K562 (cell line): ENCODE data around the gene CAMK1D. TPM values are rescaled to one million over a fixed set of nuclear protein-coding genes. Genes with fewer than 3 reads are reported as not detected.
"Not testable (repeated sequence)": the region's sequence is repeated elsewhere in the genome, so short reads cannot be mapped to it uniquely, and the experiment has no call there.

Experiments
- ATAC-seq: fragments of 200-7000 bp; cut with Tn5 transposase; 3 replicates; pipeline ENCODE4 v1.9.1; 2020; ENCODE audit warnings: moderate library complexity
- BruUV-seq: library from RNA; stranded (reverse); fragments of 400-500 nt; replicated peaks from 2 replicates; lab custom pipeline; 2021; lab: Mats Ljungman, UMichigan
- CTCF ChIA-PET: fragments of 300-600 bp; formaldehyde crosslinking; extraction: SDS; loops from one replicate; lab custom pipeline; 2021; ENCODE audit warnings: low intra/inter-chr PET ratio; lab: Yijun Ruan, JAX
- POLR2A ChIA-PET: fragments of 300-600, 350-650 bp; sonication (Branson Sonifier 250); formaldehyde crosslinking; extraction: SDS; loops from one replicate; lab custom pipeline; 2021; ENCODE audit warnings: antibody characterized with exemption, inconsistent platforms; lab: Yijun Ruan, JAX
- DNase-seq, 4 experiments: peaks; one replicate each; pipeline versions ENCODE4 v3.0.0 to v3.0.0-alpha.2; 2011 to 2018; ENCODE audit warnings: low spot score in 3 of 4, mixed read lengths in 3 of 4; ENCODE audit errors: extremely low read depth in 1 of 4
- FAIRE-seq: peaks from 2 replicates; lab custom pipeline; 2011; peaks lifted over from hg19 to GRCh38; lab: Jason Lieb, UNC
- H2AFZ ChIP-seq: 2 replicates; pipeline ENCODE4 v1.6.0; 2011; ENCODE audit warnings: low read depth, low read length, control low read depth, inconsistent platforms
- H3K27ac ChIP-seq: fragments of 200-600 bp; 3 replicates; pipeline ENCODE4 v1.8.0; 2011; ENCODE audit warnings: low read depth, mild to moderate bottlenecking, control low read depth, inconsistent platforms, low read length, moderate library complexity, mixed read lengths; ENCODE audit errors: extremely low read depth
- H3K27me3 ChIP-seq, 2 experiments: fragments of 300-600 bp in 1 of 2; 2 replicates in 1 of 2; 3 replicates in 1 of 2; pipeline versions ENCODE4 v1.6.0 to v1.8.0; 2011; ENCODE audit warnings: inconsistent platforms in 2 of 2, low read length in 2 of 2, mild to moderate bottlenecking in 1 of 2, mixed read lengths in 1 of 2, moderate library complexity in 1 of 2; ENCODE audit not compliant: control insufficient read depth in 2 of 2, insufficient read depth in 2 of 2
- H3K36me3 ChIP-seq: fragments of 300-600 bp; 3 replicates; pipeline ENCODE4 v1.8.0; 2011; ENCODE audit warnings: mild to moderate bottlenecking, low read length, inconsistent platforms; ENCODE audit not compliant: control insufficient read depth, insufficient read depth
- H3K4me1 ChIP-seq, 2 experiments: fragments of 200-600 bp in 1 of 2; replicated peaks in 1 of 2; 2 replicates in 1 of 2; 3 replicates in 1 of 2; pipeline versions ENCODE4 v1.5.1 to v1.8.0; 2011; ENCODE audit warnings: inconsistent platforms in 2 of 2, low read length in 2 of 2, mild to moderate bottlenecking in 1 of 2, mixed read lengths in 1 of 2, moderate library complexity in 1 of 2; ENCODE audit not compliant: control insufficient read depth in 2 of 2, insufficient read depth in 2 of 2
- H3K4me2 ChIP-seq: 2 replicates; pipeline ENCODE4 v1.6.1; 2011; ENCODE audit warnings: low read length, control low read depth, inconsistent platforms, mixed read lengths; ENCODE audit not compliant: insufficient read depth
- H3K4me3 ChIP-seq: fragments of 200-600 bp; sonication (generic), shearing (Covaris generic); 2 replicates; pipeline ENCODE4 v1.5.1; 2016; ENCODE audit warnings: control low read depth, inconsistent platforms
- H3K79me2 ChIP-seq: fragments of 200-600 bp; 3 replicates; pipeline ENCODE4 v1.8.0; 2011; ENCODE audit warnings: low read length, inconsistent platforms; ENCODE audit not compliant: control insufficient read depth, insufficient read depth
- H3K9ac ChIP-seq, 2 experiments: 2 replicates each; pipeline versions ENCODE4 v1.6.0 to v1.6.1; 2011; ENCODE audit warnings: low read depth in 2 of 2, low read length in 2 of 2, control low read depth in 1 of 2, inconsistent platforms in 1 of 2, mild to moderate bottlenecking in 1 of 2, mixed read lengths in 1 of 2; ENCODE audit not compliant: insufficient read depth in 1 of 2
- H3K9me1 ChIP-seq: one replicate; pipeline ENCODE4 v1.6.0; 2011; ENCODE audit warnings: inconsistent platforms, mild to moderate bottlenecking, low read length, moderate library complexity; ENCODE audit not compliant: control insufficient read depth, insufficient read depth
- H3K9me3 ChIP-seq: replicated peaks from 2 replicates; pipeline ENCODE4 v1.5.1; 2011; ENCODE audit warnings: low read depth, low read length, inconsistent platforms; ENCODE audit not compliant: control insufficient read depth, insufficient read depth
- H4K20me1 ChIP-seq: replicated peaks from 2 replicates; pipeline ENCODE4 v1.6.1; 2011; ENCODE audit warnings: low read length, inconsistent platforms, mixed read lengths; ENCODE audit not compliant: control insufficient read depth, insufficient read depth
- ESRRB ChIP-seq: fragments of 250-450 bp; sonication (Bioruptor Pico); IDR thresholded peaks from 2 replicates; pipeline ENCODE4 v1.5.0; 2020; ENCODE audit warnings: mild to moderate bottlenecking, moderate library complexity, borderline replicate concordance
- FIP1L1 ChIP-seq: fragments of 200-400 bp; formaldehyde crosslinking; IDR thresholded peaks from 2 replicates; pipeline ENCODE4 v1.6.1; 2018; ENCODE audit warnings: mild to moderate bottlenecking, low read depth, low read length; ENCODE audit not compliant: poor library complexity, severe bottlenecking
- KLF1 ChIP-seq: fragments of 450-650 bp; IDR thresholded peaks from 2 replicates; pipeline ENCODE4 v1.6.1; 2016; ENCODE audit warnings: missing genetic modification characterization, missing compliant biosample characterization
- MTA3 ChIP-seq: fragments of 450-650 bp; formaldehyde crosslinking; IDR thresholded peaks from 2 replicates; pipeline ENCODE4 v1.6.1; 2017; ENCODE audit warnings: mild to moderate bottlenecking, borderline replicate concordance
- RBBP5 ChIP-seq: fragments of 200-600 bp; sonication (generic); IDR thresholded peaks from 2 replicates; pipeline ENCODE4 v1.6.1; 2012; ENCODE audit warnings: borderline replicate concordance, mild to moderate bottlenecking, low read length, control low read depth, inconsistent platforms; ENCODE audit not compliant: insufficient read depth, poor library complexity, severe bottlenecking
- RBM22 ChIP-seq: fragments of 200-400 bp; formaldehyde crosslinking; IDR thresholded peaks from 2 replicates; pipeline ENCODE4 v1.6.1; 2018; ENCODE audit warnings: low read length, low read depth; ENCODE audit not compliant: poor library complexity, severe bottlenecking
- WGBS: fragments of 100-300 bp; shearing (Covaris generic); methylation state at CpG from one replicate; pipeline ENCODE4 v1.1.6; 2016; ENCODE audit warnings: low coverage, mixed read lengths; ENCODE audit not compliant: insufficient coverage; ENCODE audit errors: missing lambda C conversion rate; 5-methylcytosine and 5-hydroxymethylcytosine counted together
- in situ Hi-C: fragments of 300-500 bp; cut with MboI; formaldehyde crosslinking; loops from 4 replicates; pipeline ENCODE4 v1.15.0; 2018; ENCODE audit warnings: inconsistent platforms, mixed read lengths
- intact Hi-C: fragments of 100-400 bp; cut with micrococcal nuclease; formaldehyde crosslinking; loops from 2 replicates; pipeline ENCODE4 v1.14.2; 2022
- polyA plus RNA-seq, 8 experiments: library from polyadenylated mRNA; depleted of rRNA in 4 of 8; stranded (reverse) in 5 of 8; unstranded in 3 of 8; fragments of >200 nt; fragmentation: Nextera tagmentation in 2 of 8; fragmentation: Illumina TruSeq in 1 of 8; extraction: Ambion mirVana in 2 of 8; extraction: Trizol in 1 of 8; gene quantifications; 2 replicates each; pipeline versions ENCODE4 v1.2.1 to v1.2.3, GENCODE V29; 2011 to 2014; ENCODE audit warnings: inconsistent platforms in 1 of 8, missing spikeins in 1 of 8
- total RNA-seq, 7 experiments: library from RNA; depleted of rRNA in 6 of 7; stranded (reverse); fragments of >200 nt in 6 of 7; fragmentation: Illumina TruSeq in 2 of 7; extraction: Trizol in 2 of 7; gene quantifications; 2 replicates each; pipeline versions ENCODE4 v1.2.1 to v1.2.3, GENCODE V29; 2011 to 2021; ENCODE audit warnings: low replicate concordance in 1 of 7
- TF ChIP-seq, protein P1 (sequence below): sonication (generic); formaldehyde crosslinking; IDR thresholded peaks from 2 replicates; pipeline ENCODE4 v1.8.0; 2022; ENCODE audit warnings: mild to moderate bottlenecking, missing genetic modification reagents
- TF ChIP-seq, protein P2 (sequence below): fragments of 250-450 bp; sonication (Bioruptor Pico); IDR thresholded peaks from 2 replicates; pipeline ENCODE4 v1.5.0; 2021
- TF ChIP-seq, protein P3 (sequence below), 2 experiments: fragments of 200-800 bp in 1 of 2; sonication (Bioruptor generic) in 1 of 2; sonication (generic) in 1 of 2; formaldehyde crosslinking in 1 of 2; IDR thresholded peaks in 1 of 2; conservative IDR thresholded peaks in 1 of 2; 2 replicates each; pipeline versions ENCODE4 v1.5.0 to v1.6.1; 2016 to 2020; ENCODE audit warnings: missing compliant biosample characterization in 1 of 2, missing genetic modification characterization in 1 of 2, missing genetic modification reagents in 1 of 2
- TF ChIP-seq, protein P4 (sequence below): fragments of 450-650 bp; IDR thresholded peaks from 2 replicates; pipeline ENCODE4 v1.6.1; 2016; ENCODE audit warnings: low read depth, mild to moderate bottlenecking, moderate library complexity

Gene CAMK1D
- total and polyA plus RNA-seq, 9 of the 15 experiments (the other 6 are each of a cell fraction or from before 2014, with no cell fraction given) = 0.12 to 0.24 (median 0.20) TPM; not detected in 5

DNA sequence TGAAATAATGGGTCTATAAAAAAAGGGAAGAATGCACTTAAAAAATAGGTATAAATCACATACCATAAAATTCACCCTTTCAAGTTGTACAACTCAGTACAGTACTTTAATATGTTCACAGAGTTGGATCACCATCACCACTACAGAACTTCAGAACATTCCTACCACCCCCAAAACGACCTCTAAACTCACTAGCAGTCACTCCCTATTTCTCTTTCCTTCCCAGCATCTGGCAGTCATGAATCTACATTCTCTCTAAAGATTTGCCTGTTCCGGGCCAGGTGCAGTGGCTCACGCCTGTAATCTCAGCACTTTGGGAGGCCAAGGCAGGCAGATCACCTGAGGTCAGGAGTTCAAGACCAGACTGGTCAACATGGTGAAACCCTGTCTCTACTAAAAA, 394.1 kb downstream of the CAMK1D start:
- CTCF ChIA-PET, FAIRE-seq: not testable (repeated sequence)

DNA sequence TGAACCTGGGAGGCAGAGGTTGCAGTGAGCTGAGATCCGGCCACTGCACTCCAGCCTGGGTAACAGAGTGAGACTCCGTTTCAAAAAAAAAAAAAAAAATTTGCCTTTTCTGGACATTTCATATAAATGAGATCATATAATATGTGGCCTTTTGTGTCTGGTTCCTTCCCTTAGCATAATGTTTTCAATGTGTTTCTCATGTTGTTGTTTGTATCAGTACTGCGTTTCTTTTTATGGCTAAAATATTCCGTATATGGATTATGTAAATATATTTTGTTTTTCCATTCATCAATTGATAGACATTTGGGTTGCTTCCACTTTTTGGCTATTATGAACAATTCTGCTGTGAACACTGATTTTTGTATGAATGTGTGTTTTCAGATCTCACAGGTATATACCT, 394.6 kb downstream of the CAMK1D start:
- Histone ChIP-seq H3K4me2 (no peak overlapping the region), H3K79me2 (no peaks in the 10 kb centered on the region), H4K20me1 (no peaks in the 10 kb centered on the region), H3K27ac (no peak overlapping the region), H3K9me3 (no peaks in the 10 kb centered on the region), H3K4me3 (no peak overlapping the region), H3K36me3 (no peaks in the 10 kb centered on the region), H3K9me1 (no peaks in the 10 kb centered on the region), H3K9ac (no peak overlapping the region), H3K27me3 (peaks cover 16 to 45% of the 10 kb centered on the region in 2 experiments; a peak in 4 of 5 replicates), H3K4me1 (no peaks in the 10 kb centered on the region), H2AFZ (no peak overlapping the region)
- no TSS peak for BruUV-seq
- in situ Hi-C loops (no loop called here), intact Hi-C loops (no loop called here)
- FAIRE-seq (no peak), ATAC-seq (no peak), DNase-seq (no peak)
- POLR2A ChIA-PET = no interaction called here
- 2% methylated on average over 4 of the region's 4 CpGs for WGBS
- CTCF ChIA-PET = no interaction called here
- TF ChIP-seq RBBP5 (no peak), MTA3 (no peak), KLF1 (tag) (no peak), RBM22 (no peak), ESRRB (CRISPR knock-in tag) (no peak), FIP1L1 (no peak)
- TF ChIP-seq, protein P1, sequence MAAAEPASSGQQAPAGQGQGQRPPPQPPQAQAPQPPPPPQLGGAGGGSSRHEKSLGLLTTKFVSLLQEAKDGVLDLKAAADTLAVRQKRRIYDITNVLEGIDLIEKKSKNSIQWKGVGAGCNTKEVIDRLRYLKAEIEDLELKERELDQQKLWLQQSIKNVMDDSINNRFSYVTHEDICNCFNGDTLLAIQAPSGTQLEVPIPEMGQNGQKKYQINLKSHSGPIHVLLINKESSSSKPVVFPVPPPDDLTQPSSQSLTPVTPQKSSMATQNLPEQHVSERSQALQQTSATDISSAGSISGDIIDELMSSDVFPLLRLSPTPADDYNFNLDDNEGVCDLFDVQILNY (CRISPR knock-in tag) = no peak
- TF ChIP-seq, protein P2, sequence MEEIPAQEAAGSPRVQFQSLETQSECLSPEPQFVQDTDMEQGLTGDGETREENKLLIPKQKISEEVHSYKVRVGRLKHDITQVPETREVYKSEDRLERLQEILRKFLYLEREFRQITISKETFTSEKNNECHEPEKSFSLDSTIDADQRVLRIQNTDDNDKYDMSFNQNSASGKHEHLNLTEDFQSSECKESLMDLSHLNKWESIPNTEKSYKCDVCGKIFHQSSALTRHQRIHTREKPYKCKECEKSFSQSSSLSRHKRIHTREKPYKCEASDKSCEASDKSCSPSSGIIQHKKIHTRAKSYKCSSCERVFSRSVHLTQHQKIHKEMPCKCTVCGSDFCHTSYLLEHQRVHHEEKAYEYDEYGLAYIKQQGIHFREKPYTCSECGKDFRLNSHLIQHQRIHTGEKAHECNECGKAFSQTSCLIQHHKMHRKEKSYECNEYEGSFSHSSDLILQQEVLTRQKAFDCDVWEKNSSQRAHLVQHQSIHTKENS (CRISPR knock-in tag) = no peak
- TF ChIP-seq, protein P3, sequence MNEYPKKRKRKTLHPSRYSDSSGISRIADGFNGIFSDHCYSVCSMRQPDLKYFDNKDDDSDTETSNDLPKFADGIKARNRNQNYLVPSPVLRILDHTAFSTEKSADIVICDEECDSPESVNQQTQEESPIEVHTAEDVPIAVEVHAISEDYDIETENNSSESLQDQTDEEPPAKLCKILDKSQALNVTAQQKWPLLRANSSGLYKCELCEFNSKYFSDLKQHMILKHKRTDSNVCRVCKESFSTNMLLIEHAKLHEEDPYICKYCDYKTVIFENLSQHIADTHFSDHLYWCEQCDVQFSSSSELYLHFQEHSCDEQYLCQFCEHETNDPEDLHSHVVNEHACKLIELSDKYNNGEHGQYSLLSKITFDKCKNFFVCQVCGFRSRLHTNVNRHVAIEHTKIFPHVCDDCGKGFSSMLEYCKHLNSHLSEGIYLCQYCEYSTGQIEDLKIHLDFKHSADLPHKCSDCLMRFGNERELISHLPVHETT (CRISPR knock-in tag; conservative IDR thresholded peaks at IDR 0.05 in 1 of 2, IDR thresholded peaks at IDR 0.05 in 1 of 2) = no peak
- TF ChIP-seq, protein P4, sequence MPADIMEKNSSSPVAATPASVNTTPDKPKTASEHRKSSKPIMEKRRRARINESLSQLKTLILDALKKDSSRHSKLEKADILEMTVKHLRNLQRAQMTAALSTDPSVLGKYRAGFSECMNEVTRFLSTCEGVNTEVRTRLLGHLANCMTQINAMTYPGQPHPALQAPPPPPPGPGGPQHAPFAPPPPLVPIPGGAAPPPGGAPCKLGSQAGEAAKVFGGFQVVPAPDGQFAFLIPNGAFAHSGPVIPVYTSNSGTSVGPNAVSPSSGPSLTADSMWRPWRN = no peak

More for the DNA sequence above, 394.1 kb downstream of the CAMK1D start:
- H3K9me3 ChIP-seq, H3K4me1 ChIP-seq, POLR2A ChIA-PET, H3K4me3 ChIP-seq, H2AFZ ChIP-seq, BruUV-seq, H3K9me1 ChIP-seq, H3K9ac ChIP-seq, ATAC-seq, H3K79me2 ChIP-seq, H4K20me1 ChIP-seq, DNase-seq, H3K4me2 ChIP-seq, H3K36me3 ChIP-seq, intact Hi-C loops, in situ Hi-C loops, H3K27ac ChIP-seq: not testable (repeated sequence)
- peaks cover 16 to 44% of the 10 kb centered on the region in 2 experiments; a peak in 4 of 5 replicates for H3K27me3 ChIP-seq
- 0% methylated on average over 3 of the region's 3 CpGs for WGBS
